GM12878 (cell line): Measurements from ENCODE around the gene F2RL1.

Source experiments
- CHD4 ChIP-seq: fragments of 200-600 bp; sonication (generic); IDR thresholded peaks from 2 replicates; pipeline ENCODE4 v1.6.1; 2016; ENCODE audit warnings: mild to moderate bottlenecking
- CREB1 ChIP-seq: IDR thresholded peaks from 2 replicates; pipeline ENCODE4 v1.6.1; 2012; ENCODE audit warnings: low read depth, mild to moderate bottlenecking, inconsistent platforms
- CTCF ChIP-seq, 3 experiments: IDR thresholded peaks in 2 of 3; conservative IDR thresholded peaks in 1 of 3; 2 replicates each; pipeline ENCODE4 v1.5.1; 2011; ENCODE audit warnings: low read depth in 3 of 3, low read length in 3 of 3, mild to moderate bottlenecking in 3 of 3, control low read depth in 2 of 3, moderate library complexity in 2 of 3, inconsistent platforms in 1 of 3, mixed read lengths in 1 of 3; ENCODE audit not compliant: control insufficient read depth in 2 of 3, insufficient read depth in 1 of 3; ENCODE audit errors: extremely low read depth in 1 of 3
- E2F8 ChIP-seq: fragments of 450-650 bp; IDR thresholded peaks from 2 replicates; pipeline ENCODE4 v1.6.1; 2018; ENCODE audit warnings: mild to moderate bottlenecking, low read depth, moderate library complexity; ENCODE audit not compliant: partially characterized antibody
- EGR1 ChIP-seq, 2 experiments: IDR thresholded peaks; 1 replicate in 1 of 2; 2 replicates in 1 of 2; pipeline ENCODE4 v1.6.1; 2011 to 2012; ENCODE audit warnings: low read depth in 2 of 2, low read length in 2 of 2, borderline replicate concordance in 1 of 2, mild to moderate bottlenecking in 1 of 2, moderate library complexity in 1 of 2
- GABPA ChIP-seq: IDR thresholded peaks from 2 replicates; pipeline ENCODE4 v1.6.1; 2014; ENCODE audit warnings: antibody characterized with exemption, low read depth, mild to moderate bottlenecking, inconsistent platforms
- MTA2 ChIP-seq: fragments of 450-650 bp; IDR thresholded peaks from 2 replicates; pipeline ENCODE4 v1.6.1; 2016; ENCODE audit warnings: low read depth, mild to moderate bottlenecking, moderate library complexity
- NFYB ChIP-seq: IDR thresholded peaks from 2 replicates; pipeline ENCODE4 v1.6.1; 2011; ENCODE audit warnings: low read depth, mild to moderate bottlenecking, low read length, improper control_type of control experiment, moderate library complexity; ENCODE audit not compliant: insufficient read depth
- POLR2A ChIP-seq: IDR thresholded peaks from 2 replicates; pipeline ENCODE4 v1.6.1; 2011; ENCODE audit warnings: low read depth, mild to moderate bottlenecking, low read length
- REST ChIP-seq: IDR thresholded peaks from 2 replicates; pipeline ENCODE4 v1.6.1; 2012; ENCODE audit warnings: mild to moderate bottlenecking, low read depth, low read length
- SP1 ChIP-seq: IDR thresholded peaks from one replicate; pipeline ENCODE4 v1.6.1; 2011; ENCODE audit warnings: low read depth, low read length
- TCF7 ChIP-seq: IDR thresholded peaks from 2 replicates; pipeline ENCODE4 v1.6.1; 2014; ENCODE audit warnings: antibody characterized with exemption, borderline replicate concordance

GRCh38 chr5:76820526-76820890 is 1.7 kb downstream of the F2RL1 start:
- no peak for TF ChIP-seq CTCF (IDR thresholded peaks at IDR 0.05 in 2 of 3, conservative IDR thresholded peaks at IDR 0.05 in 1 of 3; ENCODE audit: control insufficient read depth in 2 of 3, extremely low read depth in 1 of 3, insufficient read depth in 1 of 3, low read depth in 3 of 3, low read length in 3 of 3)
- no peak for TF ChIP-seq EGR1 (IDR thresholded peaks at IDR 0.05; ENCODE audit: borderline replicate concordance in 1 of 2, low read depth in 2 of 2, low read length in 2 of 2)
- no peak for TF ChIP-seq GABPA
- no peak for TF ChIP-seq CHD4
- TF ChIP-seq REST, result no peak
- no peak for TF ChIP-seq POLR2A
- no peak for TF ChIP-seq E2F8
- no peak for TF ChIP-seq TCF7
- no peak for TF ChIP-seq NFYB
- TF ChIP-seq MTA2, result no peak
- no peak for TF ChIP-seq SP1
- TF ChIP-seq CREB1, result no peak
